Endothelial cell of umbilical vein (primary cell): ENCODE measurements around the gene PSMD13.

ENCODE experiments used
- POLR2A ChIP-seq: IDR thresholded peaks from 2 replicates; pipeline ENCODE4 v1.6.1; 2012; ENCODE audit warnings: low read depth, mild to moderate bottlenecking, control low read depth, low read length
- TF ChIP-seq, protein P1 (sequence below), 2 donors: IDR thresholded peaks; 1 replicate in 1 of 2; 2 replicates in 1 of 2; pipeline ENCODE4 v1.5.1; 2011; ENCODE audit warnings: low read length in 2 of 2, mild to moderate bottlenecking in 2 of 2, moderate library complexity in 2 of 2, control low read depth in 1 of 2, inconsistent platforms in 1 of 2, low read depth in 1 of 2; ENCODE audit not compliant: insufficient read depth in 1 of 2; ENCODE audit errors: extremely low read depth in 1 of 2

DNA sequence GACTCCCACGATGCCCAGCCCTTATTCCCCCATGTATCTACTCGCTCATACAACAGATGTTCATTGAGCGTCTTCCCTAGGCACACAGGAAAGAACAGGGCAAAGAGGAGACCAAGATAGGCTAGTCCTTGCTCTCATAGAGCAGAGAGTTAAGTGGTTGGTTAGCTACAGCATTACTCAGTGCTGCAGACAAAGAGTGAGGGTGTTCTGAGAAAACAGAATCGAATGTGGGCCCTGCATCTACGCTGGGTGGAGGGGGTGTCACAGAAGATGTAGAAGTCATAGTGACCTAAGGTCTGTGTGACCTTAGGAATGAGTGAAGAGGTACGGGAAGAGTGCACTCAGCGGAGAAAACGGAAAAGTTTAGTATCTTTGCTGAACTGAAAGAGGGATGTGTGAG lies 12.3 kb downstream of the PSMD13 start:
- TF ChIP-seq POLR2A = no peak
- TF ChIP-seq, protein P1, sequence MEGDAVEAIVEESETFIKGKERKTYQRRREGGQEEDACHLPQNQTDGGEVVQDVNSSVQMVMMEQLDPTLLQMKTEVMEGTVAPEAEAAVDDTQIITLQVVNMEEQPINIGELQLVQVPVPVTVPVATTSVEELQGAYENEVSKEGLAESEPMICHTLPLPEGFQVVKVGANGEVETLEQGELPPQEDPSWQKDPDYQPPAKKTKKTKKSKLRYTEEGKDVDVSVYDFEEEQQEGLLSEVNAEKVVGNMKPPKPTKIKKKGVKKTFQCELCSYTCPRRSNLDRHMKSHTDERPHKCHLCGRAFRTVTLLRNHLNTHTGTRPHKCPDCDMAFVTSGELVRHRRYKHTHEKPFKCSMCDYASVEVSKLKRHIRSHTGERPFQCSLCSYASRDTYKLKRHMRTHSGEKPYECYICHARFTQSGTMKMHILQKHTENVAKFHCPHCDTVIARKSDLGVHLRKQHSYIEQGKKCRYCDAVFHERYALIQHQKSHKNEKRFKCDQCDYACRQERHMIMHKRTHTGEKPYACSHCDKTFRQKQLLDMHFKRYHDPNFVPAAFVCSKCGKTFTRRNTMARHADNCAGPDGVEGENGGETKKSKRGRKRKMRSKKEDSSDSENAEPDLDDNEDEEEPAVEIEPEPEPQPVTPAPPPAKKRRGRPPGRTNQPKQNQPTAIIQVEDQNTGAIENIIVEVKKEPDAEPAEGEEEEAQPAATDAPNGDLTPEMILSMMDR (IDR thresholded peaks at IDR 0.05; ENCODE audit: extremely low read depth in 1 of 2, insufficient read depth in 1 of 2, low read depth in 1 of 2, low read length in 2 of 2) = no peak
